Liver (tissue), 9 donors: Measurements from ENCODE around the gene CAMK1D. TPM values are rescaled to one million over a fixed set of nuclear protein-coding genes. Genes with fewer than 3 reads are reported as not detected.
"Not testable (repeated sequence)": the region's sequence is repeated elsewhere in the genome, so short reads cannot be mapped to it uniquely, and the experiment has no call there.

Experiments used
- DNase-seq: peaks from one replicate; pipeline ENCODE4 v3.0.0-alpha.2; 2017; ENCODE audit warnings: low spot score
- H3K27ac ChIP-seq, 2 donors: one replicate each; pipeline ENCODE4 v1.7.0; 2013; ENCODE audit warnings: inconsistent platforms in 2 of 2, low read length in 2 of 2, control low read depth in 1 of 2, low read depth in 1 of 2, mild to moderate bottlenecking in 1 of 2
- H3K27me3 ChIP-seq, 4 donors: one replicate each; pipeline versions ENCODE4 v1.6.1 to v1.7.0; 2013; ENCODE audit warnings: low read length in 3 of 4, inconsistent platforms in 1 of 4, mild to moderate bottlenecking in 1 of 4, moderate library complexity in 1 of 4; ENCODE audit not compliant: control insufficient read depth in 4 of 4, insufficient read depth in 4 of 4
- H3K36me3 ChIP-seq, 4 donors: one replicate each; pipeline versions ENCODE4 v1.6.1 to v1.7.0; 2013; ENCODE audit warnings: low read length in 3 of 4, mild to moderate bottlenecking in 3 of 4, low read depth in 1 of 4, moderate library complexity in 1 of 4; ENCODE audit not compliant: control insufficient read depth in 4 of 4, insufficient read depth in 3 of 4
- H3K4me1 ChIP-seq, 4 donors: one replicate each; pipeline versions ENCODE4 v1.6.1 to v1.7.0; 2013; ENCODE audit warnings: low read length in 3 of 4, mild to moderate bottlenecking in 3 of 4, moderate library complexity in 1 of 4; ENCODE audit not compliant: control insufficient read depth in 4 of 4, insufficient read depth in 4 of 4
- H3K4me3 ChIP-seq, 3 donors: one replicate each; pipeline versions ENCODE4 v1.6.1 to v1.7.0; 2013; ENCODE audit warnings: low read length in 3 of 3, control low read depth in 1 of 3, low read depth in 1 of 3, mild to moderate bottlenecking in 1 of 3
- H3K9ac ChIP-seq, 2 donors: one replicate each; pipeline ENCODE4 v1.7.0; 2013; ENCODE audit warnings: low read length in 2 of 2, mild to moderate bottlenecking in 2 of 2, moderate library complexity in 2 of 2, control low read depth in 1 of 2, low read depth in 1 of 2
- H3K9me3 ChIP-seq, 4 donors: one replicate each; pipeline versions ENCODE4 v1.6.1 to v1.7.0; 2013; ENCODE audit warnings: low read length in 3 of 4; ENCODE audit not compliant: control insufficient read depth in 4 of 4
- ATF3 ChIP-seq: IDR thresholded peaks from 2 replicates; pipeline ENCODE4 v1.6.1; 2016; ENCODE audit warnings: antibody characterized with exemption
- CTCF ChIP-seq: fragments of 150-350 bp; IDR thresholded peaks from 2 replicates; pipeline ENCODE4 v1.5.1; 2017; ENCODE audit warnings: improper control_type of control experiment, low read depth, low read length; ENCODE audit not compliant: missing input control
- EGR1 ChIP-seq, 2 donors: IDR thresholded peaks; 2 replicates each; pipeline ENCODE4 v1.6.1; 2016 to 2018; ENCODE audit warnings: antibody characterized with exemption in 2 of 2, low read depth in 2 of 2
- FOXA1 ChIP-seq: IDR thresholded peaks from 2 replicates; pipeline ENCODE4 v1.6.1; 2016; ENCODE audit warnings: antibody characterized with exemption
- GABPA ChIP-seq, 2 donors: IDR thresholded peaks in 1 of 2; conservative IDR thresholded peaks in 1 of 2; 2 replicates each; pipeline ENCODE4 v1.6.1; 2016; ENCODE audit warnings: antibody characterized with exemption in 2 of 2, mild to moderate bottlenecking in 1 of 2, moderate library complexity in 1 of 2
- HNF4A ChIP-seq, 2 donors: conservative IDR thresholded peaks; 2 replicates each; pipeline ENCODE4 v1.6.1; 2016; ENCODE audit warnings: antibody characterized with exemption in 2 of 2, mild to moderate bottlenecking in 2 of 2
- HNF4G ChIP-seq: IDR thresholded peaks from 2 replicates; pipeline ENCODE4 v1.6.1; 2016; ENCODE audit warnings: antibody characterized with exemption
- JUND ChIP-seq, 2 donors: IDR thresholded peaks; 2 replicates each; pipeline ENCODE4 v1.6.1; 2016; ENCODE audit warnings: antibody characterized with exemption in 2 of 2
- MAX ChIP-seq: IDR thresholded peaks from 2 replicates; pipeline ENCODE4 v1.6.1; 2016; ENCODE audit warnings: antibody characterized with exemption
- NR2F2 ChIP-seq: IDR thresholded peaks from 2 replicates; pipeline ENCODE4 v1.6.1; 2016; ENCODE audit warnings: antibody characterized with exemption
- RAD21 ChIP-seq, 2 donors: IDR thresholded peaks; 2 replicates each; pipeline ENCODE4 v1.6.1; 2016; ENCODE audit warnings: antibody characterized with exemption in 2 of 2, mild to moderate bottlenecking in 2 of 2
- REST ChIP-seq: IDR thresholded peaks from 2 replicates; pipeline ENCODE4 v1.6.1; 2016; ENCODE audit warnings: antibody characterized with exemption, mild to moderate bottlenecking
- SP1 ChIP-seq: IDR thresholded peaks from 2 replicates; pipeline ENCODE4 v1.6.1; 2018; ENCODE audit warnings: antibody characterized with exemption, mild to moderate bottlenecking
- TAF1 ChIP-seq: conservative IDR thresholded peaks from 2 replicates; pipeline ENCODE4 v1.6.1; 2016; ENCODE audit warnings: antibody characterized with exemption, mild to moderate bottlenecking
- YY1 ChIP-seq: IDR thresholded peaks from 2 replicates; pipeline ENCODE4 v1.6.1; 2016; ENCODE audit warnings: antibody characterized with exemption, mild to moderate bottlenecking
- ZBTB33 ChIP-seq: IDR thresholded peaks from 2 replicates; pipeline ENCODE4 v1.6.1; 2016; ENCODE audit warnings: antibody characterized with exemption
- WGBS: extraction: QIAGEN DNeasy Blood & Tissue Kit; methylation state at CpG from one replicate; pipeline ENCODE4 v1.1.7; 2013; 5-methylcytosine and 5-hydroxymethylcytosine counted together
- polyA plus RNA-seq, 2 donors: library from polyadenylated mRNA; stranded (reverse) in 1 of 2; unstranded in 1 of 2; fragments of 200-250 nt in 1 of 2; fragments of >200 nt in 1 of 2; fragmentation: Nextera tagmentation in 1 of 2; extraction: Ambion mirVana in 1 of 2; gene quantifications; one replicate each; pipeline versions ENCODE4 v1.2.1 to v1.2.3, GENCODE V29; 2013 to 2015
- total RNA-seq, 2 donors: library from RNA; depleted of rRNA; stranded (reverse); fragments of >200 nt; gene quantifications; one replicate each; pipeline ENCODE4 v1.2.3, GENCODE V29; 2014
- donor health status: healthy.
- donor health status: healthy.
- donor health status: healthy.
- donor health status: healthy.
- donor health status: healthy.

CAMK1D gene
- total and polyA plus RNA-seq, 4 donors: 2.7 to 10.1 (median 4.2) TPM

GRCh38 chr10:12742771-12743170 is 393.4 kb downstream of the CAMK1D start:
- Histone ChIP-seq H3K4me3 (no peak overlapping the region), H3K9me3 (no peaks in the 10 kb centered on the region), H3K36me3 (no peaks in the 10 kb centered on the region), H3K4me1 (no peaks in the 10 kb centered on the region), H3K27ac (no peak overlapping the region), H3K27me3 (no peaks in the 10 kb centered on the region), H3K9ac (no peak overlapping the region)
- DNase-seq: no peak
- 92% methylated on average over 10 of the region's 10 CpGs for WGBS
- TF ChIP-seq FOXA1 (no peak), REST (no peak), TAF1 (no peak), ZBTB33 (no peak), JUND (IDR thresholded peaks at IDR 0.05) (no peak), ATF3 (no peak), CTCF (no peak), SP1 (no peak), GABPA (IDR thresholded peaks at IDR 0.05 in 1 of 2, conservative IDR thresholded peaks at IDR 0.05 in 1 of 2) (no peak), EGR1 (IDR thresholded peaks at IDR 0.05; ENCODE audit: low read depth in 2 of 2) (no peak), NR2F2 (no peak), HNF4A (conservative IDR thresholded peaks at IDR 0.05) (no peak), HNF4G (no peak), MAX (no peak), RAD21 (IDR thresholded peaks at IDR 0.05) (no peak), YY1 (no peak)

GRCh38 chr10:12743466-12743865 is 394.1 kb downstream of the CAMK1D start:
- not testable (repeated sequence) for H3K4me3 ChIP-seq, H3K4me1 ChIP-seq, DNase-seq, H3K9ac ChIP-seq, H3K27me3 ChIP-seq, H3K36me3 ChIP-seq, H3K9me3 ChIP-seq, H3K27ac ChIP-seq
- WGBS: 83% methylated on average over 3 of the region's 3 CpGs
